ENCODE measurements around the gene NIM1K.
"Not testable (repeated sequence)": the region's sequence is repeated elsewhere in the genome, so short reads cannot be mapped to it uniquely, and the experiment has no call there.

NIM1K gene

DNA sequence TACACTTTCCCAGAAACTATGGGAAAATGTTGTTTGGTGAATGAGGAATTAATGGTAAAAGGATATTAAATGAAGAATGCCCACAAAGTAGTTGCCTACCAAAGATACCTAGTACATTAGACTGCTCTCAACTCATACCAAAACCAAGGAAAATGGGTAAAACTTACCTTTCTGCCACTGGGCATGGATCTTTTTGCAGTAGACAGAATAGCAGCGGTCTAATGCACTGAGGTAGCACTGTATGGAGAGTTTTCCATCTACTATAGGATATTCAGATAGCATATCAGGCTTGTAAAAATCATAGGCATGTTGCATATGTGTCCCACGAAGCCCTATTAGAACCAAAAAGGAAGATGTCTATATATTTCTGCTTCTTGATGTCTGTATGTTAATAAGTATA, 104.8 kb downstream of the NIM1K start:
- Histone ChIP-seq H3K9ac (ENCODE audit: low read depth in 1 of 2, low read length in 2 of 2) (no peak overlapping the region), H3K4me3 (ENCODE audit: low read length in 2 of 2) (no peak overlapping the region), H3K27ac (ENCODE audit: low read depth in 2 of 2, low read length in 2 of 2) (no peak overlapping the region), H3K27me3 (ENCODE audit: control insufficient read depth in 2 of 2, insufficient read depth in 2 of 2, low read length in 2 of 2) (no peaks in the 10 kb centered on the region), H3K4me1 (ENCODE audit: control insufficient read depth in 2 of 2, insufficient read depth in 2 of 2, low read length in 2 of 2) (no peaks in the 10 kb centered on the region), H3K9me3 (ENCODE audit: control insufficient read depth in 2 of 2, low read length in 2 of 2) (no peaks in the 10 kb centered on the region), H3K36me3 (ENCODE audit: control insufficient read depth in 2 of 2, insufficient read depth in 2 of 2, low read length in 2 of 2) (peaks cover 56% of the 10 kb centered on the region in 2 donors)

GRCh38 chr5:43298443-43298842, 106.4 kb downstream of the NIM1K start:
- H3K4me3 ChIP-seq (ENCODE audit: low read length in 2 of 2), result no peak overlapping the region
- no peaks in the 10 kb centered on the region for H3K27me3 ChIP-seq (ENCODE audit: control insufficient read depth in 2 of 2, insufficient read depth in 2 of 2, low read length in 2 of 2)
- no peak overlapping the region for H3K9ac ChIP-seq (ENCODE audit: low read depth in 1 of 2, low read length in 2 of 2)
- no peak overlapping the region for H3K27ac ChIP-seq (ENCODE audit: low read depth in 2 of 2, low read length in 2 of 2)
- H3K9me3 ChIP-seq (ENCODE audit: control insufficient read depth in 2 of 2, low read length in 2 of 2), result no peaks in the 10 kb centered on the region
- H3K4me1 ChIP-seq (ENCODE audit: control insufficient read depth in 2 of 2, insufficient read depth in 2 of 2, low read length in 2 of 2), result no peaks in the 10 kb centered on the region
- peaks cover 43 to 50% of the 10 kb centered on the region in 2 donors for H3K36me3 ChIP-seq (ENCODE audit: control insufficient read depth in 2 of 2, insufficient read depth in 2 of 2, low read length in 2 of 2)

DNA sequence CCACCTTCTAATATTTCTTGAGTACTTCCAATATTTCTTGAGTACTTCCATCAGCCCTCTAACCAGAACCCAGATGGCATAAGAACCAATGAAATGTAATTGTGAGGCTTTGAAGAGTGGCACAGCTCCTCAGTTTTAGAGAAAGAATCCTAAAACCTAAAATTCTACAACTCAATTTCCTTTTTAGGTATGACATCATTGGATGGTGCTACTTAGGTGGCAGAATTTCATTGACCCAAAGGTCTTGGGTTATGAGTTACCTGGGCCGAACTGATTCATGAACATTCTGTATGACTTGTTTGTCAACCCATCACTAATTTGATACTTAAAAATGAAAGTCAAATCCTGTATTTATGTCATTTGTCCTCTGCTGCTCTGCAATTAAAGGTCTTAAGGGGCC, 108.1 kb downstream of the NIM1K start:
- no peaks in the 10 kb centered on the region for H3K27me3 ChIP-seq (ENCODE audit: control insufficient read depth in 2 of 2, insufficient read depth in 2 of 2, low read length in 2 of 2)
- H3K4me3 ChIP-seq (ENCODE audit: low read length in 2 of 2), result no peak overlapping the region
- H3K9me3 ChIP-seq (ENCODE audit: control insufficient read depth in 2 of 2, low read length in 2 of 2), result no peaks in the 10 kb centered on the region
- H3K27ac ChIP-seq (ENCODE audit: low read depth in 2 of 2, low read length in 2 of 2), result no peak overlapping the region
- H3K4me1 ChIP-seq (ENCODE audit: control insufficient read depth in 2 of 2, insufficient read depth in 2 of 2, low read length in 2 of 2), result no peaks in the 10 kb centered on the region
- H3K9ac ChIP-seq (ENCODE audit: low read depth in 1 of 2, low read length in 2 of 2), result no peak overlapping the region
- peaks cover 33 to 35% of the 10 kb centered on the region in 2 donors for H3K36me3 ChIP-seq (ENCODE audit: control insufficient read depth in 2 of 2, insufficient read depth in 2 of 2, low read length in 2 of 2)

- Histone ChIP-seq H3K4me3 (ENCODE audit: low read length in 2 of 2) (no peak overlapping the region), H3K27ac (ENCODE audit: low read depth in 2 of 2, low read length in 2 of 2) (no peak overlapping the region), H3K27me3 (ENCODE audit: control insufficient read depth in 2 of 2, insufficient read depth in 2 of 2, low read length in 2 of 2) (no peaks in the 10 kb centered on the region), H3K4me1 (ENCODE audit: control insufficient read depth in 2 of 2, insufficient read depth in 2 of 2, low read length in 2 of 2) (no peaks in the 10 kb centered on the region), H3K36me3 (ENCODE audit: control insufficient read depth in 2 of 2, insufficient read depth in 2 of 2, low read length in 2 of 2) (peaks cover 19 to 20% of the 10 kb centered on the region in 2 donors), H3K9me3 (ENCODE audit: control insufficient read depth in 2 of 2, low read length in 2 of 2) (no peaks in the 10 kb centered on the region), H3K9ac (ENCODE audit: low read depth in 1 of 2, low read length in 2 of 2) (no peak overlapping the region)
Observed at GRCh38 chr5:43301653-43302091, 109.6 kb downstream of the NIM1K start.

DNA sequence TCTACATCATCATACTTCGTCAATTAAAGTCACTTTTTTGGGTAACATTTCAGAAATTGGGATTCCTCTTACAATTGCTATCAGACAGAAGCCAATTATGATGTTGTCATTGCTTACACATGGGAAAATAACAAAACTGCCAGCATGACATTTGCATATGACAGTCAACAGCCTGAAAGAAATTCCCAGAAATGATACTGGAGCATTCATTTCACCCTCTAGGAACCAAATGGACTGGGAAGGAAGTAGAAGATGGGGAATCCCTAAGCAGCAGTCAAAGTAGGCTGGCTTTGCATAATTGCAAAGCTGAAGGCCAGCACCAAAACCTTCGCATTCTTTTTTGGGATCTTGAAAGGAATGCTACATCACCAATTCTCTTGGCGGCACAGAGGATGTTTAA, 110.5 kb downstream of the NIM1K start:
- Histone ChIP-seq H3K4me3 (ENCODE audit: low read length in 2 of 2) (no peak overlapping the region), H3K9ac (ENCODE audit: low read depth in 1 of 2, low read length in 2 of 2) (no peak overlapping the region), H3K36me3 (ENCODE audit: control insufficient read depth in 2 of 2, insufficient read depth in 2 of 2, low read length in 2 of 2) (peaks cover 11 to 12% of the 10 kb centered on the region in 2 donors), H3K27ac (ENCODE audit: low read depth in 2 of 2, low read length in 2 of 2) (no peak overlapping the region), H3K9me3 (ENCODE audit: control insufficient read depth in 2 of 2, low read length in 2 of 2) (no peaks in the 10 kb centered on the region), H3K27me3 (ENCODE audit: control insufficient read depth in 2 of 2, insufficient read depth in 2 of 2, low read length in 2 of 2) (no peaks in the 10 kb centered on the region), H3K4me1 (ENCODE audit: control insufficient read depth in 2 of 2, insufficient read depth in 2 of 2, low read length in 2 of 2) (no peaks in the 10 kb centered on the region)

DNA sequence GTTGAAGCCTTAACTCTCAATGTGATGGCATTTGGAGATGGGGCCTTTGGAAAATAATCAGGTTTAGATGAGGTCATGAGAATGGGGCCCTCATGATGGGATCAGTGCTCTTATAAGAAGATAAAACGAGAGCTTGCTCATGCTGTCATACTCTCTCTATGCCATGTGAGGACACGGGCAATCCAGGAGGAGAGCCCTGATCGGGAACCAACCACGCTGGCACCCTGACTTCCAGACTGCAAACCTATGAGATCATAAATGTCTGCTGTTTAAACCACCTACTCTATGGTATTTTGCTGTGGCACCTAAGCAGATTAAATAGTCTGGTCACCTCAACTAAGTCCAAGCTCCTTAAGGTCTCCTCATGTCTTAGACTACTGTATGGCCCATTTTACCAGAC, 111.2 kb downstream of the NIM1K start:
- H3K27me3 ChIP-seq (ENCODE audit: control insufficient read depth in 2 of 2, insufficient read depth in 2 of 2, low read length in 2 of 2), result no peaks in the 10 kb centered on the region
- H3K4me1 ChIP-seq (ENCODE audit: control insufficient read depth in 2 of 2, insufficient read depth in 2 of 2, low read length in 2 of 2), result no peaks in the 10 kb centered on the region
- no peaks in the 10 kb centered on the region for H3K9me3 ChIP-seq (ENCODE audit: control insufficient read depth in 2 of 2, low read length in 2 of 2)
- H3K9ac ChIP-seq (ENCODE audit: low read depth in 1 of 2, low read length in 2 of 2), result no peak overlapping the region
- H3K4me3 ChIP-seq (ENCODE audit: low read length in 2 of 2), result no peak overlapping the region
- peaks cover 6 to 12% of the 10 kb centered on the region in 2 donors for H3K36me3 ChIP-seq (ENCODE audit: control insufficient read depth in 2 of 2, insufficient read depth in 2 of 2, low read length in 2 of 2)
- H3K27ac ChIP-seq (ENCODE audit: low read depth in 2 of 2, low read length in 2 of 2), result no peak overlapping the region

DNA sequence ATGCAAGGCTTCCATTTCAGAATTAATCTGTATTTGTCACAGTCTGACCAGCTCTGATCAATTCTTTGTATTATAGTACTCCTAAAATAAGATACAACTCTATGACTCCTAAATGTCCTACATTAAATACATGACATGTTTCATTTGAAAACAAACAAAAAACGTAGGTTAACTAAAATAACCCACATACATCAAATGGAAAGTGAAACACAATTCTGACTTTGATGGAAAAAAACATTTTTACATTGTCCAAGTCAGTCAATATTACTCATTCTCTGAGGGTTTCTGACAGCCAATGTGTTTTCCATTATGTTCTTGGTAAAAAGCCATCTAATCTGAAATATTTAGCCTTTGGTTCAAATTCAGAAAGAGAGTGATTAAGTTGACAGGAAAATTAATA, 112.5 kb downstream of the NIM1K start:
- Histone ChIP-seq H3K27me3 (ENCODE audit: control insufficient read depth in 2 of 2, insufficient read depth in 2 of 2, low read length in 2 of 2) (no peaks in the 10 kb centered on the region), H3K9me3 (ENCODE audit: control insufficient read depth in 2 of 2, low read length in 2 of 2) (no peaks in the 10 kb centered on the region), H3K4me3 (ENCODE audit: low read length in 2 of 2) (no peak overlapping the region), H3K4me1 (ENCODE audit: control insufficient read depth in 2 of 2, insufficient read depth in 2 of 2, low read length in 2 of 2) (peaks cover 0 to 2% of the 10 kb centered on the region in 2 donors), H3K9ac (ENCODE audit: low read depth in 1 of 2, low read length in 2 of 2) (no peak overlapping the region), H3K36me3 (ENCODE audit: control insufficient read depth in 2 of 2, insufficient read depth in 2 of 2, low read length in 2 of 2) (peaks cover 0 to 7% of the 10 kb centered on the region in 2 donors), H3K27ac (ENCODE audit: low read depth in 2 of 2, low read length in 2 of 2) (no peak overlapping the region)

DNA sequence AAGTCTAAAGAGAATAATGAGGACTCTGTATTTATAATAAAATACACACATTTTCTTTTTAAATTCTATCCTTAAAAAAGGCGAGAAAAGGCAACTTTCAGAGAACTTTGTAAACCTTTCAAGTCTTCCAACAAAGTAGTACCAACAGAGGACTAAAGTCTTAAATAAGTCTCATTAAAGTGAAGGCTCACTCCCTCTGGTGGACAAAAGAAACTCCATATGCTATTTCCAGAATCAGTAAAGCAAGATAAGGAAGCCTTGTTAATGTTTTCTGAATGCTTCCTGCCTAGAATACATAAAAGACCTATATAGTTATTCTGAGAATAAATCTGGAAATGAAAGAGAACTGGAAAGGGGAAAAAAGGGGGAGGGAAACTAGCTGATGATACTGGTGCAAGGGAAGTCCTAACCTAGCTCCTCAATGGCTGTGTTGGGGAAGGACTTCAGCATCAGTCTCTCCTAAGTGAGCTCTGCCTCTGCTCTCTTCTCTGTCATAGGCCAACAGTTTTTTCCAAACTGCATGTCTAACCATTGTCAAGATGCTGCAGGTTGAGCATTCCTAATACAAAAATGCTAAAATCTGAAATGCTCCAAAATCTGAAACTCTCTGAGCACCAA, 114.0 kb downstream of the NIM1K start:
- Histone ChIP-seq H3K9ac (ENCODE audit: low read depth in 1 of 2, low read length in 2 of 2) (no peak overlapping the region), H3K27ac (ENCODE audit: low read depth in 2 of 2, low read length in 2 of 2) (no peak overlapping the region), H3K4me1 (ENCODE audit: control insufficient read depth in 2 of 2, insufficient read depth in 2 of 2, low read length in 2 of 2) (peaks cover 2 to 5% of the 10 kb centered on the region in 2 donors)

DNA sequence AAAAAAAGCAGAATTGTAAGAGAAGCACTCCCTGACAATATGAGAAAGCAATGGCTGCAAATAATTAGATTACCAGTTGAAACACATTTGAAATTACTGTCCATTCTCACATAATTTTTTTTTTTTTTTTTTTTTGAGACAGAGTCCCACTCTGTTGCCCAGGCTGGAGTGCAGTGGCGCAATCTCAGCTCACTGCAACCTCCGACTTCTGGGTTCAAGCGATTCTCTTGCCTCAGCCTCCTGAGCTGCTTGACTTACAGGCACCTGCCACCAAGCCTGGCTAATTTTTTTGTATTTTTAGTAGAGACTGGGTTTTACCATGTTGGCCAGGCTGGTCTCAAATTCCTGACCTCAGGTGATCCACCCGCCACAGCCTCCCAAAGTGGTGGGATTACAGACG, 114.9 kb downstream of the NIM1K start:
- H3K27me3 ChIP-seq (ENCODE audit: control insufficient read depth in 2 of 2, insufficient read depth in 2 of 2, low read length in 2 of 2); H3K27ac ChIP-seq (ENCODE audit: low read depth in 2 of 2, low read length in 2 of 2); H3K36me3 ChIP-seq (ENCODE audit: control insufficient read depth in 2 of 2, insufficient read depth in 2 of 2, low read length in 2 of 2); H3K4me3 ChIP-seq (ENCODE audit: low read length in 2 of 2); H3K9ac ChIP-seq (ENCODE audit: low read depth in 1 of 2, low read length in 2 of 2); H3K4me1 ChIP-seq (ENCODE audit: control insufficient read depth in 2 of 2, insufficient read depth in 2 of 2, low read length in 2 of 2); H3K9me3 ChIP-seq (ENCODE audit: control insufficient read depth in 2 of 2, low read length in 2 of 2): not testable (repeated sequence)

More for the DNA sequence above, 114.0 kb downstream of the NIM1K start:
- Histone ChIP-seq H3K9me3 (ENCODE audit: control insufficient read depth in 2 of 2, low read length in 2 of 2) (no peaks in the 10 kb centered on the region), H3K27me3 (ENCODE audit: control insufficient read depth in 2 of 2, insufficient read depth in 2 of 2, low read length in 2 of 2) (no peaks in the 10 kb centered on the region), H3K36me3 (ENCODE audit: control insufficient read depth in 2 of 2, insufficient read depth in 2 of 2, low read length in 2 of 2) (peaks cover 0 to 7% of the 10 kb centered on the region in 2 donors), H3K4me3 (ENCODE audit: low read length in 2 of 2) (no peak overlapping the region)

- H3K9me3 ChIP-seq (ENCODE audit: control insufficient read depth in 2 of 2, low read length in 2 of 2), result no peaks in the 10 kb centered on the region
- peaks cover 0 to 4% of the 10 kb centered on the region in 2 donors for H3K36me3 ChIP-seq (ENCODE audit: control insufficient read depth in 2 of 2, insufficient read depth in 2 of 2, low read length in 2 of 2)
- H3K27ac ChIP-seq (ENCODE audit: low read depth in 2 of 2, low read length in 2 of 2), result no peak overlapping the region
- H3K4me3 ChIP-seq (ENCODE audit: low read length in 2 of 2), result no peak overlapping the region
- H3K27me3 ChIP-seq (ENCODE audit: control insufficient read depth in 2 of 2, insufficient read depth in 2 of 2, low read length in 2 of 2), result no peaks in the 10 kb centered on the region
- H3K4me1 ChIP-seq (ENCODE audit: control insufficient read depth in 2 of 2, insufficient read depth in 2 of 2, low read length in 2 of 2), result peaks cover 16 to 18% of the 10 kb centered on the region in 2 donors
- no peak overlapping the region for H3K9ac ChIP-seq (ENCODE audit: low read depth in 1 of 2, low read length in 2 of 2)
Observed at GRCh38 chr5:43309122-43309521, 117.1 kb downstream of the NIM1K start.

Data from mucosa of rectum (tissue), 2 donors.